Endothelial cell of umbilical vein (primary cell): ENCODE data around the gene AUTS2. TPM values are rescaled to one million over a fixed set of nuclear protein-coding genes. Genes with fewer than 3 reads are reported as not detected.

Experiments used
- BruUV-seq: library from RNA; stranded (reverse); fragments of 400-500 nt; replicated peaks from 2 replicates; lab custom pipeline; 2021; lab: Mats Ljungman, UMichigan
- CTCF ChIA-PET: fragments of 300-600, 350-600 bp; sonication (Branson Sonifier 250); formaldehyde crosslinking; loops from one replicate; lab custom pipeline; 2021; ENCODE audit warnings: antibody characterized with exemption, inconsistent platforms; lab: Charles Lee
- POLR2A ChIA-PET: fragments of 300-600, 350-600 bp; sonication (Branson Sonifier 250); formaldehyde crosslinking; loops from one replicate; lab custom pipeline; 2021; ENCODE audit warnings: antibody characterized with exemption, inconsistent platforms; lab: Charles Lee
- DNase-seq: peaks from one replicate; pipeline ENCODE4 v3.0.0-alpha.2; 2011; ENCODE audit warnings: low read depth, low spot score
- FAIRE-seq: peaks from 2 replicates; lab custom pipeline; 2011; peaks lifted over from hg19 to GRCh38; lab: Jason Lieb, UNC
- H2AFZ ChIP-seq: 2 replicates; pipeline ENCODE4 v1.6.0; 2012; ENCODE audit warnings: low read depth, low read length, control low read depth, inconsistent platforms
- H3K27ac ChIP-seq: 2 replicates; pipeline ENCODE4 v1.5.1; 2011; ENCODE audit warnings: low read depth, mild to moderate bottlenecking, control low read depth, low read length, moderate library complexity; ENCODE audit not compliant: insufficient read depth
- H3K27me3 ChIP-seq, 2 experiments: 2 replicates each; pipeline versions ENCODE4 v1.6.0 to v1.6.1; 2011; ENCODE audit warnings: low read length in 2 of 2, mixed read lengths in 1 of 2; ENCODE audit not compliant: control insufficient read depth in 2 of 2, insufficient read depth in 2 of 2
- H3K36me3 ChIP-seq, 2 experiments: 2 replicates in 1 of 2; 3 replicates in 1 of 2; pipeline ENCODE4 v1.5.1; 2011; ENCODE audit warnings: low read length in 2 of 2, mild to moderate bottlenecking in 1 of 2, moderate library complexity in 1 of 2; ENCODE audit not compliant: control insufficient read depth in 2 of 2, insufficient read depth in 2 of 2; ENCODE audit errors: extremely low read depth in 1 of 2
- H3K4me1 ChIP-seq: 3 replicates; pipeline ENCODE4 v1.5.1; 2011; ENCODE audit warnings: mild to moderate bottlenecking, low read length; ENCODE audit not compliant: control insufficient read depth, insufficient read depth; ENCODE audit errors: extremely low read depth
- H3K4me2 ChIP-seq: 2 replicates; pipeline ENCODE4 v1.6.1; 2011; ENCODE audit warnings: low read length, control low read depth, mixed read lengths; ENCODE audit not compliant: insufficient read depth
- H3K4me3 ChIP-seq, 3 experiments: fragments of 200-600 bp in 1 of 3; sonication (generic), shearing (Covaris generic) in 1 of 3; replicated peaks in 1 of 3; 2 replicates each; pipeline ENCODE4 v1.5.1; 2011 to 2016; ENCODE audit warnings: control low read depth in 3 of 3, low read length in 3 of 3, mild to moderate bottlenecking in 2 of 3, inconsistent platforms in 1 of 3, low read depth in 1 of 3, moderate library complexity in 1 of 3; ENCODE audit not compliant: insufficient read depth in 1 of 3
- H3K79me2 ChIP-seq: 2 replicates; pipeline ENCODE4 v1.6.0; 2012; ENCODE audit warnings: low read length, inconsistent platforms; ENCODE audit not compliant: control insufficient read depth, insufficient read depth
- H3K9ac ChIP-seq: replicated peaks from 2 replicates; pipeline ENCODE3; 2011; ENCODE audit warnings: low read length, control low read depth; ENCODE audit not compliant: insufficient read depth; ENCODE audit errors: extremely low read depth
- H3K9me1 ChIP-seq: replicated peaks from 3 replicates; pipeline ENCODE4 v1.6.0; 2011; ENCODE audit warnings: mild to moderate bottlenecking, low read length; ENCODE audit not compliant: control insufficient read depth, insufficient read depth; ENCODE audit errors: extremely low read depth
- H3K9me3 ChIP-seq: replicated peaks from 2 replicates; pipeline ENCODE4 v1.5.1; 2012; ENCODE audit warnings: low read length, inconsistent platforms; ENCODE audit not compliant: control insufficient read depth, insufficient read depth
- H4K20me1 ChIP-seq: replicated peaks from 2 replicates; pipeline ENCODE3; 2011; ENCODE audit warnings: mild to moderate bottlenecking, low read length; ENCODE audit not compliant: control insufficient read depth, insufficient read depth; ENCODE audit errors: extremely low read depth
- EZH2 ChIP-seq: IDR thresholded peaks from 2 replicates; pipeline ENCODE4 v1.6.1; 2012; ENCODE audit warnings: borderline replicate concordance, low read depth, mild to moderate bottlenecking, moderate library complexity, low read length, inconsistent platforms; ENCODE audit not compliant: severe bottlenecking
- FOS ChIP-seq: IDR thresholded peaks from 2 replicates; pipeline ENCODE4 v1.6.1; 2011; ENCODE audit warnings: mild to moderate bottlenecking, low read length, moderate library complexity, borderline replicate concordance; ENCODE audit not compliant: insufficient read depth
- GATA2 ChIP-seq: IDR thresholded peaks from 2 replicates; pipeline ENCODE4 v1.7.0; 2011; ENCODE audit warnings: low read depth, mild to moderate bottlenecking, moderate library complexity, mixed read lengths, low read length; ENCODE audit not compliant: insufficient read length, insufficient read depth
- JUN ChIP-seq: IDR thresholded peaks from 2 replicates; pipeline ENCODE4 v1.6.1; 2011; ENCODE audit warnings: borderline replicate concordance, low read depth; ENCODE audit not compliant: insufficient read length, insufficient read depth
- MYC ChIP-seq: IDR thresholded peaks from one replicate; pipeline ENCODE4 v1.6.1; 2011; ENCODE audit warnings: mild to moderate bottlenecking, low read depth, low read length
- dilution Hi-C: fragments of 300-500 bp; cut with MboI; formaldehyde crosslinking; loops from one replicate; pipeline ENCODE4 v1.15.0; 2019; ENCODE audit warnings: low sequenced_read_pairs; ENCODE audit not compliant: extremely low pct_ligation_motif_present
- intact Hi-C: fragments of 100-400 bp; cut with micrococcal nuclease; formaldehyde crosslinking; loops from one replicate; pipeline ENCODE4 v1.10.0; 2022
- polyA plus RNA-seq, 4 experiments: library from polyadenylated mRNA; depleted of rRNA in 3 of 4; stranded (reverse) in 3 of 4; unstranded in 1 of 4; fragments of >200 nt; gene quantifications; 2 replicates each; pipeline versions ENCODE4 v1.2.1 to v1.2.3, GENCODE V29; 2011 to 2012; ENCODE audit warnings: missing spikeins in 1 of 4
- total RNA-seq: library from RNA; stranded (reverse); gene quantifications from 2 replicates; pipeline ENCODE4 v1.2.3, GENCODE V29; 2021
- TF ChIP-seq, protein P1 (sequence below), 2 donors: IDR thresholded peaks; 1 replicate in 1 of 2; 2 replicates in 1 of 2; pipeline ENCODE4 v1.5.1; 2011; ENCODE audit warnings: low read length in 2 of 2, mild to moderate bottlenecking in 2 of 2, moderate library complexity in 2 of 2, control low read depth in 1 of 2, inconsistent platforms in 1 of 2, low read depth in 1 of 2; ENCODE audit not compliant: insufficient read depth in 1 of 2; ENCODE audit errors: extremely low read depth in 1 of 2
- TF ChIP-seq, protein P2 (sequence below): IDR thresholded peaks from 2 replicates; pipeline ENCODE4 v1.6.1; 2011; ENCODE audit not compliant: insufficient read depth, insufficient read length

AUTS2 gene
- total and polyA plus RNA-seq, 2 donors (not counting 3 experiments of a cell fraction or from before 2014, with no cell fraction given), result 0.59 to 8.0 TPM

DNA sequence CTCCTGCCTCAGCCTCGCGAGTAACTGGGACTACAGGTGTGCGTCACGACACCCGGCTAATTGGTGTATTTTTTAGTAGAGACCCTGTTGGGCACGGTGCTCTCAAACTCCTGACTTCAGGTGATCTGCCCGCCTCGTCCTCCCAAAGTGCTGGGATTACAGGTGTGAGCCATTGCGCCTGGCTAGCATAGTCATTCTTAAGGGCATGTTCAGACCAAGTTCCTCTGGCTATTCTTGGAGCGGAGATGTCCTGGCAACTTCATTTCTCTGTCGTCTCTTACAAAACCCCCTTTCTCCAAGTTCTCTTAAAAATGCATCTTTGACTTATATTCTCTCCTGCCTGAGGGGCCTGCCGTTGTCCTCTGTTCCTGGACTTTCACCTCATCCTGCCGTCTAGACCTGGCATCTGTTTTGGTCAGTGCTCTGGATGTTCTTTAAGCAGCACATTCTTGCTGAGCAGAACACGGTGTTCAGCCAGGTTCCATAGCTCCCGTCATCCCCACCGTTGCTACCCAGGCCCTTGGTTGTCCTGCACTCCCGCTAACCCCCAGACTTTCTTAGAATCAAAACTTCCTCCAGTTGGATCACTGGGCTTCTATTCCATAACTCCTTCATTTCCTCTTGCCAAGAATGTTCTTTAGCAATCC is 1023.8 kb downstream of the AUTS2 start:
- Histone ChIP-seq H3K9me1 (no peaks in the 10 kb centered on the region), H2AFZ (no peak overlapping the region), H3K36me3 (no peaks in the 10 kb centered on the region), H4K20me1 (no peaks in the 10 kb centered on the region), H3K4me1 (no peaks in the 10 kb centered on the region), H3K27me3 (no peaks in the 10 kb centered on the region), H3K4me2 (no peak overlapping the region), H3K9me3 (peaks cover 2% of the 10 kb centered on the region), H3K79me2 (no peaks in the 10 kb centered on the region), H3K9ac (no peak overlapping the region), H3K4me3 (no peak overlapping the region), H3K27ac (no peak overlapping the region)
- FAIRE-seq, result no peak
- BruUV-seq, result no TSS peak
- CTCF ChIA-PET, result interaction anchor here (0.6 kb wide), 1 partner anchor 212 kb away, joined by 3 read pairs; no protein-coding TSS in a partner anchor
- DNase-seq, result no peak
- intact Hi-C loops (no loop called here), dilution Hi-C loops (no loop called here)
- no peak for TF ChIP-seq FOS
- TF ChIP-seq, protein P1, sequence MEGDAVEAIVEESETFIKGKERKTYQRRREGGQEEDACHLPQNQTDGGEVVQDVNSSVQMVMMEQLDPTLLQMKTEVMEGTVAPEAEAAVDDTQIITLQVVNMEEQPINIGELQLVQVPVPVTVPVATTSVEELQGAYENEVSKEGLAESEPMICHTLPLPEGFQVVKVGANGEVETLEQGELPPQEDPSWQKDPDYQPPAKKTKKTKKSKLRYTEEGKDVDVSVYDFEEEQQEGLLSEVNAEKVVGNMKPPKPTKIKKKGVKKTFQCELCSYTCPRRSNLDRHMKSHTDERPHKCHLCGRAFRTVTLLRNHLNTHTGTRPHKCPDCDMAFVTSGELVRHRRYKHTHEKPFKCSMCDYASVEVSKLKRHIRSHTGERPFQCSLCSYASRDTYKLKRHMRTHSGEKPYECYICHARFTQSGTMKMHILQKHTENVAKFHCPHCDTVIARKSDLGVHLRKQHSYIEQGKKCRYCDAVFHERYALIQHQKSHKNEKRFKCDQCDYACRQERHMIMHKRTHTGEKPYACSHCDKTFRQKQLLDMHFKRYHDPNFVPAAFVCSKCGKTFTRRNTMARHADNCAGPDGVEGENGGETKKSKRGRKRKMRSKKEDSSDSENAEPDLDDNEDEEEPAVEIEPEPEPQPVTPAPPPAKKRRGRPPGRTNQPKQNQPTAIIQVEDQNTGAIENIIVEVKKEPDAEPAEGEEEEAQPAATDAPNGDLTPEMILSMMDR (IDR thresholded peaks at IDR 0.05; ENCODE audit: extremely low read depth in 1 of 2, insufficient read depth in 1 of 2, low read depth in 1 of 2, low read length in 2 of 2), result no peak
- no peak for TF ChIP-seq JUN
- TF ChIP-seq, protein P2, sequence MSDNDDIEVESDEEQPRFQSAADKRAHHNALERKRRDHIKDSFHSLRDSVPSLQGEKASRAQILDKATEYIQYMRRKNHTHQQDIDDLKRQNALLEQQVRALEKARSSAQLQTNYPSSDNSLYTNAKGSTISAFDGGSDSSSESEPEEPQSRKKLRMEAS, result no peak
- no peak for TF ChIP-seq EZH2
- no peak for TF ChIP-seq MYC
- TF ChIP-seq GATA2, result no peak
- POLR2A ChIA-PET, result no interaction called here
